IMR-90 (cell line): ENCODE results near the gene SPATS2L. TPM values are rescaled to one million over a fixed set of nuclear protein-coding genes. Genes with fewer than 3 reads are reported as not detected.

Source experiments
- ATAC-seq: fragments of 200-7000 bp; cut with Tn5 transposase; 2 replicates; pipeline ENCODE4 v1.9.1; 2020; ENCODE audit warnings: low read depth, mild to moderate bottlenecking, moderate library complexity
- BruUV-seq: library from RNA; stranded (reverse); fragments of 400-500 nt; replicated peaks from 2 replicates; lab custom pipeline; 2021; lab: Mats Ljungman, UMichigan
- CTCF ChIA-PET: fragments of 300-600 bp; formaldehyde crosslinking; extraction: SDS; loops from one replicate; lab custom pipeline; 2021; ENCODE audit warnings: antibody characterized with exemption; lab: Yijun Ruan, JAX
- POLR2A ChIA-PET: fragments of 300-600 bp; sonication (Branson Sonifier 250); formaldehyde crosslinking; loops from one replicate; lab custom pipeline; 2022; ENCODE audit warnings: antibody characterized with exemption; ENCODE audit not compliant: unreplicated experiment; lab: Charles Lee
- DNase-seq: peaks from one replicate; pipeline ENCODE4 v3.0.0; 2013
- H2AFZ ChIP-seq: replicated peaks from 2 replicates; pipeline ENCODE3; 2013; ENCODE audit warnings: low read length, mild to moderate bottlenecking; ENCODE audit not compliant: poor library complexity
- H2AK5ac ChIP-seq: 2 replicates; pipeline ENCODE4 v1.6.1; 2013; ENCODE audit warnings: low read depth, low read length, inconsistent platforms
- H2AK9ac ChIP-seq: replicated peaks from 2 replicates; pipeline ENCODE3; 2013; ENCODE audit warnings: mild to moderate bottlenecking, low read depth, low read length, moderate library complexity; ENCODE audit not compliant: poor library complexity
- H2BK120ac ChIP-seq: 2 replicates; pipeline ENCODE4 v1.6.1; 2013; ENCODE audit warnings: low read depth, low read length, inconsistent platforms
- H2BK15ac ChIP-seq: 3 replicates; pipeline ENCODE4 v1.6.1; 2013; ENCODE audit warnings: low read depth, low read length, inconsistent platforms
- H2BK20ac ChIP-seq: 2 replicates; pipeline ENCODE4 v1.6.1; 2013; ENCODE audit warnings: low read depth, mild to moderate bottlenecking, inconsistent platforms, low read length, moderate library complexity
- H2BK5ac ChIP-seq: 2 replicates; pipeline ENCODE4 v1.6.1; 2013; ENCODE audit warnings: mild to moderate bottlenecking, low read depth, low read length, inconsistent platforms; ENCODE audit not compliant: poor library complexity, severe bottlenecking
- H3K14ac ChIP-seq: replicated peaks from 2 replicates; pipeline ENCODE4 v1.6.1; 2013; ENCODE audit warnings: low read depth, low read length, inconsistent platforms
- H3K18ac ChIP-seq: 2 replicates; pipeline ENCODE4 v1.6.1; 2013; ENCODE audit warnings: low read depth, low read length, control low read depth
- H3K23ac ChIP-seq: 2 replicates; pipeline ENCODE4 v1.6.1; 2013; ENCODE audit warnings: low read depth, low read length, inconsistent platforms
- H3K27ac ChIP-seq: 2 replicates; pipeline ENCODE4 v1.5.1; 2013; ENCODE audit warnings: mild to moderate bottlenecking, control low read depth, low read length; ENCODE audit not compliant: insufficient read depth
- H3K27me3 ChIP-seq: 2 replicates; pipeline ENCODE4 v1.6.1; 2013; ENCODE audit warnings: low read length; ENCODE audit not compliant: control insufficient read depth, insufficient read depth
- H3K36me3 ChIP-seq: 2 replicates; pipeline ENCODE4 v1.6.1; 2013; ENCODE audit warnings: low read length, mixed read lengths; ENCODE audit not compliant: control insufficient read depth, insufficient read depth
- H3K4ac ChIP-seq: 2 replicates; pipeline ENCODE4 v1.6.1; 2013; ENCODE audit warnings: low read depth, low read length, inconsistent platforms
- H3K4me1 ChIP-seq: 2 replicates; pipeline ENCODE4 v1.6.1; 2013; ENCODE audit warnings: low read length, mixed read lengths; ENCODE audit not compliant: control insufficient read depth, insufficient read depth
- H3K4me2 ChIP-seq: 2 replicates; pipeline ENCODE4 v1.6.1; 2013; ENCODE audit warnings: low read depth, mild to moderate bottlenecking, control low read depth, low read length, moderate library complexity
- H3K4me3 ChIP-seq: 2 replicates; pipeline ENCODE4 v1.5.1; 2013; ENCODE audit warnings: low read depth, mild to moderate bottlenecking, control low read depth, low read length, moderate library complexity; ENCODE audit not compliant: insufficient read depth
- H3K56ac ChIP-seq: 2 replicates; pipeline ENCODE4 v1.6.1; 2013; ENCODE audit warnings: low read length, inconsistent platforms; ENCODE audit not compliant: insufficient read depth; ENCODE audit errors: extremely low read depth
- H3K79me1 ChIP-seq, 2 experiments: 2 replicates each; pipeline ENCODE4 v1.6.1; 2013; ENCODE audit warnings: low read length in 2 of 2, inconsistent platforms in 1 of 2, low read depth in 1 of 2
- H3K9ac ChIP-seq: 2 replicates; pipeline ENCODE4 v1.6.1; 2013; ENCODE audit warnings: low read depth, low read length, control low read depth
- H3K9me1 ChIP-seq: 2 replicates; pipeline ENCODE4 v1.6.1; 2013; ENCODE audit warnings: low read length, inconsistent platforms; ENCODE audit not compliant: insufficient read depth
- H3K9me3 ChIP-seq: 2 replicates; pipeline ENCODE4 v1.6.1; 2013; ENCODE audit warnings: low read length; ENCODE audit not compliant: control insufficient read depth, insufficient read depth
- H4K20me1 ChIP-seq: 2 replicates; pipeline ENCODE4 v1.6.1; 2013; ENCODE audit warnings: low read length, inconsistent platforms; ENCODE audit not compliant: insufficient read depth
- H4K5ac ChIP-seq: 2 replicates; pipeline ENCODE4 v1.6.1; 2013; ENCODE audit warnings: mild to moderate bottlenecking, low read depth, low read length, control low read depth
- H4K8ac ChIP-seq, 2 experiments: 2 replicates each; pipeline ENCODE4 v1.6.1; 2013; ENCODE audit warnings: low read depth in 2 of 2, low read length in 2 of 2, control low read depth in 1 of 2, inconsistent platforms in 1 of 2
- H4K91ac ChIP-seq: 2 replicates; pipeline ENCODE4 v1.6.1; 2013; ENCODE audit warnings: low read depth, low read length, inconsistent platforms; ENCODE audit not compliant: insufficient read depth
- BHLHE40 ChIP-seq: fragments of 150-350 bp; IDR thresholded peaks from 2 replicates; pipeline ENCODE4 v1.6.1; 2016; ENCODE audit warnings: mild to moderate bottlenecking, low read depth, low read length
- CEBPB ChIP-seq: IDR thresholded peaks from 2 replicates; pipeline ENCODE4 v1.6.1; 2012; ENCODE audit warnings: low read depth, low read length, improper control_type of control experiment
- CHD1 ChIP-seq: IDR thresholded peaks from 2 replicates; pipeline ENCODE4 v1.6.1; 2012; ENCODE audit warnings: low read depth, low read length, improper control_type of control experiment
- CTCF ChIP-seq: conservative IDR thresholded peaks from 2 replicates; pipeline ENCODE4 v1.5.1; 2012; ENCODE audit warnings: mild to moderate bottlenecking, low read depth, low read length, improper control_type of control experiment
- ELK1 ChIP-seq: fragments of 150-350 bp; IDR thresholded peaks from 2 replicates; pipeline ENCODE4 v1.6.1; 2016; ENCODE audit warnings: low read depth, mild to moderate bottlenecking, low read length, moderate library complexity, borderline replicate concordance
- FOS ChIP-seq: fragments of 150-350 bp; IDR thresholded peaks from 2 replicates; pipeline ENCODE4 v1.6.1; 2016; ENCODE audit warnings: low read depth, low read length
- MAFK ChIP-seq: IDR thresholded peaks from 2 replicates; pipeline ENCODE4 v1.6.1; 2012; ENCODE audit warnings: low read depth, low read length, improper control_type of control experiment
- MAZ ChIP-seq: IDR thresholded peaks from 2 replicates; pipeline ENCODE4 v1.6.1; 2012; ENCODE audit warnings: low read depth, mild to moderate bottlenecking, low read length, improper control_type of control experiment, moderate library complexity, borderline replicate concordance
- MXI1 ChIP-seq: IDR thresholded peaks from 2 replicates; pipeline ENCODE4 v1.6.1; 2012; ENCODE audit warnings: low read depth, mild to moderate bottlenecking, low read length, moderate library complexity, borderline replicate concordance
- NFE2L2 ChIP-seq: fragments of 150-350 bp; IDR thresholded peaks from 2 replicates; pipeline ENCODE4 v1.6.1; 2016; ENCODE audit warnings: low read depth, mild to moderate bottlenecking, low read length
- POLR2A ChIP-seq: IDR thresholded peaks from 2 replicates; pipeline ENCODE4 v1.6.1; 2012; ENCODE audit warnings: mild to moderate bottlenecking, low read depth, low read length
- RAD21 ChIP-seq: IDR thresholded peaks from 2 replicates; pipeline ENCODE4 v1.6.1; 2012; ENCODE audit warnings: low read length, improper control_type of control experiment
- RCOR1 ChIP-seq: IDR thresholded peaks from 2 replicates; pipeline ENCODE4 v1.6.1; 2012; ENCODE audit warnings: mild to moderate bottlenecking, low read length, improper control_type of control experiment; ENCODE audit not compliant: insufficient replicate concordance
- RFX5 ChIP-seq: IDR thresholded peaks from 2 replicates; pipeline ENCODE4 v1.8.0; 2012; ENCODE audit warnings: low read depth, mild to moderate bottlenecking, low read length, moderate library complexity
- USF2 ChIP-seq: fragments of 150-350 bp; IDR thresholded peaks from 2 replicates; pipeline ENCODE4 v1.6.1; 2017; ENCODE audit warnings: mild to moderate bottlenecking, antibody characterized with exemption, low read length, low read depth
- WGBS, 2 experiments: methylation state at CpG; one replicate each; pipeline versions ENCODE4 v1.1.5 to v1.1.7; 2013; ENCODE audit warnings: missing lambda C conversion rate in 2 of 2; ENCODE audit not compliant: insufficient read length in 1 of 2; ENCODE audit errors: extremely low coverage in 2 of 2; 5-methylcytosine and 5-hydroxymethylcytosine counted together
- dilution Hi-C: fragments of 300-500 bp; cut with HindIII; formaldehyde crosslinking; loops from one replicate; pipeline ENCODE4 v1.14.3; 2018; ENCODE audit warnings: low sequenced_read_pairs; ENCODE audit not compliant: unreplicated experiment
- in situ Hi-C: fragments of 300-500 bp; cut with MboI; formaldehyde crosslinking; loops from 3 replicates; pipeline ENCODE4 v1.14.3; 2019; ENCODE audit warnings: low sequenced_read_pairs, inconsistent platforms, mixed read lengths
- intact Hi-C: fragments of 100-400 bp; cut with micrococcal nuclease; formaldehyde crosslinking; loops from 2 replicates; pipeline ENCODE4 v1.10.0; 2022
- polyA plus RNA-seq, 3 experiments: library from polyadenylated mRNA; depleted of rRNA; stranded (reverse); fragments of >200 nt; gene quantifications; 2 replicates each; pipeline ENCODE4 v1.2.3, GENCODE V29; 2012; ENCODE audit warnings: low replicate concordance in 1 of 3
- total RNA-seq: library from RNA; depleted of rRNA; stranded (reverse); fragments of >200 nt; gene quantifications from 2 replicates; pipeline ENCODE4 v1.2.3, GENCODE V29; 2012

SPATS2L gene
- total and polyA plus RNA-seq, 2 of the 4 experiments (the other 2 are of a cell fraction): 118 to 155 TPM

GRCh38 chr2:200321780-200322534 lies 15.5 kb downstream of the SPATS2L start:
- H3K4me1 ChIP-seq: peaks cover 19% of the 10 kb centered on the region
- H3K9me1 ChIP-seq: peaks cover 12% of the 10 kb centered on the region
- H4K20me1 ChIP-seq: peaks cover 72% of the 10 kb centered on the region
- H3K36me3 ChIP-seq: peaks cover 3% of the 10 kb centered on the region; the same call in 1 of the 2 replicates
- intact Hi-C loops (no loop called here), dilution Hi-C loops (no loop called here), in situ Hi-C loops (no loop called here)
- H4K5ac ChIP-seq: peak overlapping the region; percentile 51; the same call in 1 of the 2 replicates
- ChIA-PET CTCF (interaction anchor here (0.6 kb wide), 1 partner anchor 64 kb away, joined by 3 read pairs; no protein-coding TSS in a partner anchor), POLR2A (no interaction called here)
- no peak overlapping the region for H3K27ac ChIP-seq
- no peak overlapping the region for H3K56ac ChIP-seq
- H4K91ac ChIP-seq: no peak overlapping the region
- no peak overlapping the region for H2BK20ac ChIP-seq
- no peak overlapping the region for H3K4me2 ChIP-seq
- no peak overlapping the region for H2BK120ac ChIP-seq
- no peak overlapping the region for H2AFZ ChIP-seq
- H2BK15ac ChIP-seq: no peak overlapping the region
- H3K27me3 ChIP-seq: no peaks in the 10 kb centered on the region
- peaks cover 10 to 46% of the 10 kb centered on the region in 2 experiments; a peak in 3 of 4 replicates for H3K79me1 ChIP-seq
- no TSS peak for BruUV-seq
- no peak overlapping the region for H4K8ac ChIP-seq
- DNase-seq: no peak
- no peak for ATAC-seq
- H3K14ac ChIP-seq: no peak overlapping the region
- H3K4me3 ChIP-seq: no peak overlapping the region
- H3K23ac ChIP-seq: peak overlapping the region; percentile 69; the same call in 1 of the 2 replicates
- H2AK5ac ChIP-seq: no peak overlapping the region; the same call in 1 of the 2 replicates
- H3K9ac ChIP-seq: no peak overlapping the region
- no peak overlapping the region for H3K4ac ChIP-seq
- no peak overlapping the region for H2BK5ac ChIP-seq
- H3K9me3 ChIP-seq: no peaks in the 10 kb centered on the region
- no peak overlapping the region for H2AK9ac ChIP-seq
- 100% methylated on average over 2 of the region's 6 CpGs; no CpG with 5 or more reads in 1 of the 2 experiments for WGBS, 2 experiments
- H3K18ac ChIP-seq: no peak overlapping the region
- TF ChIP-seq BHLHE40 (no peak), USF2 (no peak), NFE2L2 (no peak), RFX5 (no peak), POLR2A (no peak), RAD21 (no peak), RCOR1 (no peak), MXI1 (no peak), FOS (no peak), MAZ (no peak), ELK1 (no peak), CHD1 (no peak), CTCF (no peak), CEBPB (no peak), MAFK (no peak)
